Measurements from ENCODE around the gene TMEM117.

Gene TMEM117

GRCh38 chr12:44091948-44092606 is 256.2 kb downstream of the TMEM117 start:
- no peak overlapping the region for H3K4me3 ChIP-seq (ENCODE audit: low read depth, low read length, poor library complexity, severe bottlenecking)
- no peaks in the 10 kb centered on the region for H3K79me2 ChIP-seq (ENCODE audit: insufficient read depth, low read length)
- no peaks in the 10 kb centered on the region for H3F3A ChIP-seq (ENCODE audit: insufficient read depth, low read length)
- H2AFZ ChIP-seq (ENCODE audit: low read length), result no peak overlapping the region
- H3K27ac ChIP-seq (ENCODE audit: low read depth, low read length, poor library complexity, severe bottlenecking), result no peak overlapping the region
- H4K20me1 ChIP-seq (ENCODE audit: insufficient read depth, low read length), result no peaks in the 10 kb centered on the region
- no peak overlapping the region for H3K9ac ChIP-seq (ENCODE audit: low read length)
- no peaks in the 10 kb centered on the region for H3K27me3 ChIP-seq (ENCODE audit: insufficient read depth, low read length)
- H3K9me2 ChIP-seq (ENCODE audit: low read depth, low read length), result no peaks in the 10 kb centered on the region
- no peak overlapping the region for H3K4me2 ChIP-seq (ENCODE audit: low read length)
- H3K4me1 ChIP-seq (ENCODE audit: insufficient read depth, low read length, severe bottlenecking), result no peaks in the 10 kb centered on the region
- no peaks in the 10 kb centered on the region for H3K9me3 ChIP-seq (ENCODE audit: low read length)
- TF ChIP-seq EZH2 (IDR thresholded peaks at IDR 0.05; ENCODE audit: borderline replicate concordance, low read length) (no peak), CTCF (IDR thresholded peaks at IDR 0.05; ENCODE audit: low read length) (no peak)
- no peaks in the 10 kb centered on the region for H3K36me3 ChIP-seq (ENCODE audit: insufficient read depth, low read length)

- Histone ChIP-seq H4K20me1 (ENCODE audit: insufficient read depth, low read length) (no peaks in the 10 kb centered on the region), H3K79me2 (ENCODE audit: insufficient read depth, low read length) (no peaks in the 10 kb centered on the region), H3K4me1 (ENCODE audit: insufficient read depth, low read length, severe bottlenecking) (no peaks in the 10 kb centered on the region), H3K4me2 (ENCODE audit: low read length) (no peak overlapping the region), H3K9me2 (ENCODE audit: low read depth, low read length) (no peaks in the 10 kb centered on the region), H3K27ac (ENCODE audit: low read depth, low read length, poor library complexity, severe bottlenecking) (no peak overlapping the region), H3K36me3 (ENCODE audit: insufficient read depth, low read length) (no peaks in the 10 kb centered on the region), H2AFZ (ENCODE audit: low read length) (no peak overlapping the region), H3K9me3 (ENCODE audit: low read length) (no peaks in the 10 kb centered on the region), H3K27me3 (ENCODE audit: insufficient read depth, low read length) (no peaks in the 10 kb centered on the region), H3F3A (ENCODE audit: insufficient read depth, low read length) (no peaks in the 10 kb centered on the region), H3K9ac (ENCODE audit: low read length) (no peak overlapping the region), H3K4me3 (ENCODE audit: low read depth, low read length, poor library complexity, severe bottlenecking) (no peak overlapping the region)
- no peak for TF ChIP-seq EZH2 (IDR thresholded peaks at IDR 0.05; ENCODE audit: borderline replicate concordance, low read length)
- TF ChIP-seq CTCF (IDR thresholded peaks at IDR 0.05; ENCODE audit: low read length), result no peak
Observed at GRCh38 chr12:44098786-44099185, 262.9 kb downstream of the TMEM117 start.

GRCh38 chr12:44099486-44099885 is 263.6 kb downstream of the TMEM117 start:
- Histone ChIP-seq H3K36me3 (ENCODE audit: insufficient read depth, low read length) (no peaks in the 10 kb centered on the region), H3F3A (ENCODE audit: insufficient read depth, low read length) (no peaks in the 10 kb centered on the region), H4K20me1 (ENCODE audit: insufficient read depth, low read length) (no peaks in the 10 kb centered on the region), H3K27me3 (ENCODE audit: insufficient read depth, low read length) (no peaks in the 10 kb centered on the region), H2AFZ (ENCODE audit: low read length) (no peak overlapping the region), H3K9me3 (ENCODE audit: low read length) (no peaks in the 10 kb centered on the region), H3K4me2 (ENCODE audit: low read length) (no peak overlapping the region), H3K9me2 (ENCODE audit: low read depth, low read length) (no peaks in the 10 kb centered on the region), H3K27ac (ENCODE audit: low read depth, low read length, poor library complexity, severe bottlenecking) (no peak overlapping the region), H3K79me2 (ENCODE audit: insufficient read depth, low read length) (no peaks in the 10 kb centered on the region), H3K9ac (ENCODE audit: low read length) (no peak overlapping the region), H3K4me1 (ENCODE audit: insufficient read depth, low read length, severe bottlenecking) (no peaks in the 10 kb centered on the region), H3K4me3 (ENCODE audit: low read depth, low read length, poor library complexity, severe bottlenecking) (no peak overlapping the region)
- no peak for TF ChIP-seq CTCF (IDR thresholded peaks at IDR 0.05; ENCODE audit: low read length)
- no peak for TF ChIP-seq EZH2 (IDR thresholded peaks at IDR 0.05; ENCODE audit: borderline replicate concordance, low read length)

Measured in OCI-LY1 (cell line).